Naive thymus-derived CD4-positive, alpha-beta T cell (primary cell): Measurements from ENCODE around the gene C9orf153. TPM values are rescaled to one million over a fixed set of nuclear protein-coding genes. Genes with fewer than 3 reads are reported as not detected.
"Not testable (repeated sequence)": the region's sequence is repeated elsewhere in the genome, so short reads cannot be mapped to it uniquely, and the experiment has no call there.

ENCODE experiments used
- ATAC-seq: fragments of 150-1000 bp; cut with Tn5 transposase; 2 replicates; pipeline ENCODE4 v1.10.0; 2021; ENCODE audit warnings: mild to moderate bottlenecking, moderate library complexity
- CTCF ChIA-PET: fragments of 350-600 bp; sonication (Branson Sonifier 250); formaldehyde crosslinking; loops from one replicate; lab custom pipeline; 2021; ENCODE audit warnings: antibody characterized with exemption; lab: Charles Lee
- POLR2A ChIA-PET: fragments of 350-600 bp; sonication (Branson Sonifier 250); formaldehyde crosslinking; loops from one replicate; lab custom pipeline; 2021; ENCODE audit warnings: antibody characterized with exemption, inconsistent platforms; lab: Charles Lee
- DNase-seq, 9 donors: peaks; one replicate each; pipeline versions ENCODE4 v3.0.0 to v3.0.0-alpha.2; 2020 to 2022; ENCODE audit warnings: mixed read lengths in 1 of 9
- H3K27ac ChIP-seq: one replicate; pipeline ENCODE4 v1.7.0; 2013; ENCODE audit warnings: mild to moderate bottlenecking, low read depth, low read length, moderate library complexity
- H3K27me3 ChIP-seq, 2 donors: one replicate each; pipeline ENCODE4 v1.7.0; 2013; ENCODE audit warnings: low read length in 2 of 2, mild to moderate bottlenecking in 2 of 2, moderate library complexity in 2 of 2; ENCODE audit not compliant: control insufficient read depth in 2 of 2, insufficient read depth in 2 of 2
- H3K36me3 ChIP-seq, 3 experiments: 1 replicate in 2 of 3; 2 replicates in 1 of 3; pipeline ENCODE4 v1.7.0; 2013; ENCODE audit warnings: low read length in 3 of 3, mild to moderate bottlenecking in 3 of 3, moderate library complexity in 1 of 3; ENCODE audit not compliant: insufficient read depth in 3 of 3, control insufficient read depth in 2 of 3
- H3K4me1 ChIP-seq, 2 donors: one replicate each; pipeline ENCODE4 v1.7.0; 2013; ENCODE audit warnings: low read length in 2 of 2, mild to moderate bottlenecking in 2 of 2, moderate library complexity in 1 of 2; ENCODE audit not compliant: control insufficient read depth in 2 of 2, insufficient read depth in 2 of 2
- H3K4me3 ChIP-seq: 2 replicates; pipeline ENCODE4 v1.7.0; 2013; ENCODE audit warnings: mild to moderate bottlenecking, low read length
- H3K9me3 ChIP-seq, 3 experiments: 1 replicate in 2 of 3; 2 replicates in 1 of 3; pipeline ENCODE4 v1.7.0; 2013; ENCODE audit warnings: low read length in 3 of 3; ENCODE audit not compliant: control insufficient read depth in 2 of 3
- H3K27ac Mint-ChIP-seq, 9 donors: one replicate each; pipeline ENCODE4 v1.8.0; 2020 to 2022; ENCODE audit warnings: mixed read lengths in 9 of 9, mild to moderate bottlenecking in 8 of 9, moderate library complexity in 5 of 9, inconsistent platforms in 2 of 9
- H3K27me3 Mint-ChIP-seq, 5 donors: one replicate each; pipeline ENCODE4 v1.8.0; 2021 to 2022; ENCODE audit warnings: mixed read lengths in 5 of 5, mild to moderate bottlenecking in 1 of 5
- H3K36me3 Mint-ChIP-seq, 5 donors: one replicate each; pipeline ENCODE4 v1.8.0; 2020 to 2022; ENCODE audit warnings: mixed read lengths in 5 of 5, mild to moderate bottlenecking in 3 of 5, inconsistent platforms in 1 of 5
- H3K4me1 Mint-ChIP-seq, 7 donors: one replicate each; pipeline ENCODE4 v1.8.0; 2020 to 2022; ENCODE audit warnings: mixed read lengths in 7 of 7, mild to moderate bottlenecking in 3 of 7, inconsistent platforms in 1 of 7
- H3K4me3 Mint-ChIP-seq, 10 donors: one replicate each; pipeline ENCODE4 v1.8.0; 2020 to 2022; ENCODE audit warnings: mild to moderate bottlenecking in 10 of 10, mixed read lengths in 10 of 10, moderate library complexity in 6 of 10, inconsistent platforms in 2 of 10
- H3K9me3 Mint-ChIP-seq, 11 donors: one replicate each; pipeline ENCODE4 v1.8.0; 2020 to 2022; ENCODE audit warnings: mixed read lengths in 11 of 11, mild to moderate bottlenecking in 4 of 11, inconsistent platforms in 1 of 11, moderate library complexity in 1 of 11
- intact Hi-C, 2 donors: fragments of 100-400 bp; cut with micrococcal nuclease; formaldehyde crosslinking; loops; one replicate each; pipeline ENCODE4 v1.15.1; 2023
- polyA plus RNA-seq, 2 donors: library from polyadenylated mRNA; unstranded; fragments of 300-500 nt; fragmentation: Illumina TruSeq; gene quantifications; one replicate each; pipeline ENCODE4 v1.2.3, GENCODE V29; 2021
- total RNA-seq, 6 experiments: library from RNA in 5 of 6; stranded (reverse) in 5 of 6; gene quantifications; 1 replicate in 5 of 6; 2 replicates in 1 of 6; pipeline ENCODE4 v1.2.3 and lab custom pipeline; 2021 to 2026

The C9orf153 gene
- total and polyA plus RNA-seq, 7 experiments from 2014 or later: 0.75 to 1.7 (median 1.0) TPM; not detected in 2

DNA sequence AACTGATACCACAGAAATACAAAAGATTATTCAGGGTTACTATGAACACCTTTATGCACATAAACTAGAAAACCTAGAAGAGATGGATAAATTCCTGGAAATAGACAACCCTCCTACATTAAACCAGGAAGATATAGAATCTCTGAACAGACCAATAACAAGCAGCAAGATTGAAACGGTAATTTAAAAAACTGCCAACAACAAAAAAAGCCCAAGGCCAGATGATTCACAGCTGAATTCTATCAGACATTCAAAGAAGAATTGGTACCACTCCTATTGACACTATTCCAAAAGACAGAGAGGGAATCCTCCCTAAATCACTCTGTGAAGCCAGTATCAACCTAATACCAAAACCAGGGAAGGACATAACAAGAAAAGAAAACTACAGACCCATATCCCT, 68.8 kb downstream of the C9orf153 start:
- Mint-ChIP-seq H3K9me3 (peaks cover 6 to 78% (median 21%) of the 10 kb centered on the region in 11 donors), H3K36me3 (peaks cover 0 to 16% (median 5%) of the 10 kb centered on the region in 5 donors), H3K27me3 (peaks cover 3 to 19% (median 9%) of the 10 kb centered on the region in 5 donors)
- H3K4me3 ChIP-seq, H3K4me1 Mint-ChIP-seq, CTCF ChIA-PET, H3K4me3 Mint-ChIP-seq, H3K27ac Mint-ChIP-seq, H3K4me1 ChIP-seq, H3K27ac ChIP-seq, H3K36me3 ChIP-seq, H3K27me3 ChIP-seq, intact Hi-C loops, POLR2A ChIA-PET, DNase-seq, ATAC-seq: not testable (repeated sequence)
- H3K9me3 ChIP-seq: peaks cover 0 to 13% (median 0%) of the 10 kb centered on the region in 3 experiments

DNA sequence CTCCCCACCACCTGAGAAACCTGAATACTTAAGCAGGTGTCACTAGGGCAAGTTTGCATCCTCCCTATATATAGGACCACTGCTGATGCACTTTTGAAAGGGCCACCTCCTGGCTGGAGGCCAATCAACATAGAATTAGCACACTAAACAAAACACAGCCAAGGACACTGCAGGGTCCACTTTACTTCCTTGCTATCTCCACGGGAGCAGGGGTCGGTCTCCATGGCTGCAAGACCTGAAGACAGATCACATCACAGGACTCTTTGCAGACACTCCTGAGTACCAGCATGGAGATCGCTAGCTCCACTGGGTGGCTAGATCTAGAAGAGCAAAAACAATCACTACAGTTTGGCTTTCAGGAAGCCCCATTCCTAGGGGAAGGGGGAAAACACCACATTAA, 72.3 kb downstream of the C9orf153 start:
- H3K27ac ChIP-seq: no peak overlapping the region
- intact Hi-C loops: no loop called here
- POLR2A ChIA-PET: no interaction called here
- peaks cover 9 to 31% (median 21%) of the 10 kb centered on the region in 5 donors for H3K27me3 Mint-ChIP-seq
- H3K4me1 ChIP-seq: no peaks in the 10 kb centered on the region
- peaks cover 0 to 51% (median 11%) of the 10 kb centered on the region in 11 donors for H3K9me3 Mint-ChIP-seq
- H3K27me3 ChIP-seq: no peaks in the 10 kb centered on the region
- peaks cover 0 to 9% (median 5%) of the 10 kb centered on the region in 5 donors for H3K36me3 Mint-ChIP-seq
- ATAC-seq (no peak), DNase-seq (no peak)
- peaks cover 0 to 4% (median 0%) of the 10 kb centered on the region in 3 experiments for H3K9me3 ChIP-seq
- CTCF ChIA-PET: no interaction called here
- no peak overlapping the region for H3K4me3 Mint-ChIP-seq
- H3K36me3 ChIP-seq: no peaks in the 10 kb centered on the region
- H3K4me1 Mint-ChIP-seq: no peaks in the 10 kb centered on the region
- no peak overlapping the region for H3K4me3 ChIP-seq
- H3K27ac Mint-ChIP-seq: no peak overlapping the region

DNA sequence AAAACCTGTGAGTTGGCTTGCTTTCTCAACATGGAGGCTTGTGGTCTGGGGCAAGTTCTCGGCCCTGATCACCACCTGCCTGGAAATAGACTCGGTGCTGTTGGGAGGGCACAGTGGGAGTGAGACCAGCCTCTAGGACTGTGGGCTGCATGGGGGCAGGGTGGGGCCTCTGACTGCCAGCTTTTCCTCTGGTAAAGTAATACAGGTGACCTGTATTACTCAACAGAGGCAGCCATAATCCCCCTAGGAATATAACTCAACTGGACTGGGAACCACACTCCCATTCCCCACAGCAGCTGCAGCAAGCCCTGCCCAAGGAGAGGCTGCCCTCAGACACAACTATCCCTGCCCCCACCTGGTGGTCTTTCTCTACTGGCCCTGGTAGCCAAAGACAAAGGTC, 72.8 kb downstream of the C9orf153 start:
- intact Hi-C loops: no loop called here
- ChIA-PET POLR2A (no interaction called here), CTCF (no interaction called here)
- H3K9me3 ChIP-seq: peaks cover 0 to 4% (median 0%) of the 10 kb centered on the region in 3 experiments
- no peak overlapping the region for H3K4me3 Mint-ChIP-seq
- peaks cover 0 to 47% (median 11%) of the 10 kb centered on the region in 11 donors for H3K9me3 Mint-ChIP-seq
- peaks cover 9 to 31% (median 21%) of the 10 kb centered on the region in 5 donors for H3K27me3 Mint-ChIP-seq
- no peak for DNase-seq
- no peak overlapping the region for H3K27ac Mint-ChIP-seq
- no peaks in the 10 kb centered on the region for H3K4me1 ChIP-seq
- no peaks in the 10 kb centered on the region for H3K4me1 Mint-ChIP-seq
- ATAC-seq: no peak
- H3K27ac ChIP-seq: no peak overlapping the region
- H3K27me3 ChIP-seq: no peaks in the 10 kb centered on the region
- H3K4me3 ChIP-seq: no peak overlapping the region
- peaks cover 0 to 9% (median 3%) of the 10 kb centered on the region in 5 donors for H3K36me3 Mint-ChIP-seq
- no peaks in the 10 kb centered on the region for H3K36me3 ChIP-seq

DNA sequence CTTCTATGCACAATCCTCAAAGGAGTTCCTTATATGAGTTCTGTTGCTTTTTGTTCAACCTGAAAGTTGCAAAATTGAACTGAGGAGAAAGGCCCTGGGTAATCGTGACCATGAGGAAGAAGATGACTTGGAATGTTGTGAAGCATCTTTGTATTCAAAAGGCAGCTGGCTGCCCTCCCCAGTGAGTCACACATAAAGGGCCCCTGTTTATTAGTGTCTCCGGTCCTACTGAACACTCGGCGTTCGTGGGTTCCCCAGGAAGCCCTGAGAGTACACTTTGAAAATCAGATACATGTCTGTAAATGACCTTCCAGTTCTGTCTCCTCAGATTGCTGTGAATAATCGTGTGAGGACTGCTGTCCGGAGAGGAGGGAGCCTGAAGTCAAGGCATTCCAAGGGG, 73.6 kb downstream of the C9orf153 start:
- Mint-ChIP-seq H3K4me1 (no peaks in the 10 kb centered on the region), H3K27ac (no peak overlapping the region), H3K9me3 (peaks cover 0 to 39% (median 11%) of the 10 kb centered on the region in 11 donors), H3K36me3 (peaks cover 0 to 9% (median 0%) of the 10 kb centered on the region in 5 donors), H3K27me3 (peaks cover 9 to 31% (median 21%) of the 10 kb centered on the region in 5 donors), H3K4me3 (no peak overlapping the region)
- no peak overlapping the region for H3K4me3 ChIP-seq
- intact Hi-C loops: no loop called here
- DNase-seq: no peak
- no peak overlapping the region for H3K27ac ChIP-seq
- no peaks in the 10 kb centered on the region for H3K4me1 ChIP-seq
- no peaks in the 10 kb centered on the region for H3K27me3 ChIP-seq
- H3K9me3 ChIP-seq: peaks cover 0 to 4% (median 0%) of the 10 kb centered on the region in 3 experiments
- H3K36me3 ChIP-seq: no peaks in the 10 kb centered on the region
- ChIA-PET POLR2A (no interaction called here), CTCF (no interaction called here)
- ATAC-seq: no peak

DNA sequence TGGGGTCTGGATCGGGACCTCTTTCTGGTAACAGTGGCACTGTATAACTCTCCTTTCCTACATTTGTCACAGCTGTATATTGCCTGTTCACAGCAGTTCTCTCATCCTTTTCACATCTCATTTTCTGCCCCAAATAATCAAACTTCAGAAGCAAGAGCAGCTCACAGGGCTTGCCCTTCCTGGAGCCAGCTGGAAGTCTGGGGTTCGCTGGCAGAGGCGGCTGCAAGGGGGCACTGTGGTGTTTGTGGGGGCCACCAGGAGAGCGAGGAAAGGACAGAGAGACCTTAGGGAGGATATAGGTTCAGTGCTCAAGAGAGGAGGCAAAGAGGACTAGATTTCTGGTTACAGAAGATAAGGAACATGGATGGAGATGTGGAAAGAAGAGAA, 75.3 kb downstream of the C9orf153 start:
- no peak overlapping the region for H3K27ac Mint-ChIP-seq
- no peaks in the 10 kb centered on the region for H3K36me3 ChIP-seq
- DNase-seq (no peak), ATAC-seq (no peak)
- no peaks in the 10 kb centered on the region for H3K27me3 ChIP-seq
- peaks cover 6 to 36% (median 21%) of the 10 kb centered on the region in 5 donors for H3K27me3 Mint-ChIP-seq
- intact Hi-C loops: no loop called here
- POLR2A ChIA-PET: no interaction called here
- CTCF ChIA-PET: no interaction called here
- H3K4me1 Mint-ChIP-seq: no peaks in the 10 kb centered on the region
- peaks cover 0 to 4% (median 0%) of the 10 kb centered on the region in 3 experiments for H3K9me3 ChIP-seq
- no peak overlapping the region for H3K4me3 ChIP-seq
- no peak overlapping the region for H3K27ac ChIP-seq
- peaks cover 0 to 22% (median 5%) of the 10 kb centered on the region in 11 donors for H3K9me3 Mint-ChIP-seq
- no peaks in the 10 kb centered on the region for H3K4me1 ChIP-seq
- peaks cover 0 to 5% (median 0%) of the 10 kb centered on the region in 5 donors for H3K36me3 Mint-ChIP-seq
- no peak overlapping the region for H3K4me3 Mint-ChIP-seq

DNA sequence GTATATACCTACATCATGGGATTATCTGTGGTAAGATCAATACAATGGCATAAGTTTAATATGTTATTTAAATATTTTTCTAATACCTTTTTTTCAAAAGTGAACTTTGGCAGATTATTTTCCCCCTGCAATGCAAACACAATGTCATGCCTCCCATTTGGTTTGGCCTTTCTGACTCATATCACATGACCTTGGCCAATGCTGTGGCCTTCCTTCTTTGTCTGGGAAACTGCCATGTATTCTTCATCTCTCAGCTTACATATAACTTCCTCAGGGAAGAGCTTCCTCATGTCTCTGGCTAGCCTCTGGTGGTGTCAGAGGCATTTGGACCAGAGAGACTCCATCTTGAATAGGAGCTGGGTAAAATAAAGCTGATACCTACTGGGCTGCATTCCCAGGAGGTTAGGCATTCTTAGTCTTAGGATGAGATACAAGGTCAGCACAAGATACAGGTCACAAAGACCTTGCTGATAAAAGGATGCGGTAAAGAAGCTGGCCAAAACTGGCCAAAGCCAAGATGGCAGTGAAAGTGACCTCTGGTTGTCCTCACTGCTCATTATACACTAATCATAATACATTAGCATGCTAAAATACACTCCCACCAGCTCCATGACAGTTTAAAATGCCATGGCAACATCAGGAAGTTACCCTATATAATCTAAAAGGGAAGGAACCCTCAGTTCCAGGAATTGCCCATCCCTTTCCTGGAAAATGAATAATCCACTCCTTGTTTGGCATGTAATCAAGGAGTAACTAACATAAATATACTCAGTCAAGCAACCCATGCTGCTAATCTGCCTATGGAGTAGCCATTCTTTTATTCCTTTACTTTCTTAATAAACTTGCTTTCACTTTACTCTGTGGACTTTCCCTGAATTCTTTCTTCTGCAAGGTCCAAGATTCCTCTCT, 76.0 kb downstream of the C9orf153 start:
- Histone ChIP-seq H3K9me3 (peaks cover 0 to 4% (median 0%) of the 10 kb centered on the region in 3 experiments), H3K27me3 (no peaks in the 10 kb centered on the region), H3K27ac (no peak overlapping the region), H3K36me3 (no peaks in the 10 kb centered on the region), H3K4me3 (no peak overlapping the region), H3K4me1 (no peaks in the 10 kb centered on the region)
- no peak overlapping the region for H3K4me3 Mint-ChIP-seq
- peaks cover 0 to 5% (median 0%) of the 10 kb centered on the region in 5 donors for H3K36me3 Mint-ChIP-seq
- no peak overlapping the region for H3K27ac Mint-ChIP-seq
- H3K27me3 Mint-ChIP-seq: peaks cover 6 to 36% (median 21%) of the 10 kb centered on the region in 5 donors
- DNase-seq: no peak
- H3K4me1 Mint-ChIP-seq: no peaks in the 10 kb centered on the region
- no peak for ATAC-seq
- intact Hi-C loops: no loop called here
- POLR2A ChIA-PET: no interaction called here
- CTCF ChIA-PET: no interaction called here
- H3K9me3 Mint-ChIP-seq: peaks cover 0 to 18% (median 4%) of the 10 kb centered on the region in 11 donors
